Keratinocyte (primary cell): ENCODE measurements around the gene NEURL1. TPM values are rescaled to one million over a fixed set of nuclear protein-coding genes. Genes with fewer than 3 reads are reported as not detected.
"Not testable (repeated sequence)": the region's sequence is repeated elsewhere in the genome, so short reads cannot be mapped to it uniquely, and the experiment has no call there.

Experiments used
- DNase-seq: peaks from one replicate; pipeline ENCODE4 v3.0.0-alpha.2; 2011; ENCODE audit warnings: low read depth, missing footprints, low spot score
- FAIRE-seq: peaks from 2 replicates; lab custom pipeline; 2011; peaks lifted over from hg19 to GRCh38; lab: Jason Lieb, UNC
- H2AFZ ChIP-seq: 2 replicates; pipeline ENCODE4 v1.6.0; 2012; ENCODE audit warnings: low read length, control low read depth, inconsistent platforms; ENCODE audit not compliant: control insufficient read depth
- H3K27ac ChIP-seq: 2 replicates; pipeline ENCODE4 v1.5.1; 2011; ENCODE audit warnings: low read length; ENCODE audit not compliant: control insufficient read depth, insufficient read depth
- H3K27me3 ChIP-seq: 3 replicates; pipeline ENCODE4 v1.6.0; 2011; ENCODE audit warnings: low read length; ENCODE audit not compliant: control insufficient read depth, insufficient read depth; ENCODE audit errors: extremely low read depth
- H3K36me3 ChIP-seq, 2 experiments: 2 replicates in 1 of 2; 3 replicates in 1 of 2; pipeline ENCODE4 v1.5.1; 2011; ENCODE audit warnings: low read length in 2 of 2, mild to moderate bottlenecking in 1 of 2; ENCODE audit not compliant: control insufficient read depth in 2 of 2, insufficient read depth in 2 of 2; ENCODE audit errors: extremely low read depth in 1 of 2
- H3K4me1 ChIP-seq: 3 replicates; pipeline ENCODE4 v1.5.1; 2011; ENCODE audit warnings: low read length; ENCODE audit not compliant: control insufficient read depth, insufficient read depth; ENCODE audit errors: extremely low read depth
- H3K4me2 ChIP-seq: 3 replicates; pipeline ENCODE4 v1.6.0; 2011; ENCODE audit warnings: low read depth, low read length; ENCODE audit not compliant: control insufficient read depth, insufficient read depth; ENCODE audit errors: extremely low read depth
- H3K4me3 ChIP-seq, 3 experiments: fragments of 200-600 bp in 1 of 3; sonication (generic) in 1 of 3; 2 replicates in 2 of 3; 3 replicates in 1 of 3; pipeline ENCODE4 v1.5.1; 2011 to 2016; ENCODE audit warnings: low read length in 3 of 3, mild to moderate bottlenecking in 3 of 3, control low read depth in 2 of 3, inconsistent platforms in 1 of 3, low read depth in 1 of 3, mixed read lengths in 1 of 3, mixed run types in 1 of 3, moderate library complexity in 1 of 3; ENCODE audit not compliant: control insufficient read depth in 2 of 3, insufficient read depth in 2 of 3; ENCODE audit errors: extremely low read depth in 1 of 3
- H3K79me2 ChIP-seq: 2 replicates; pipeline ENCODE4 v1.6.0; 2012; ENCODE audit warnings: low read length; ENCODE audit not compliant: control insufficient read depth, insufficient read depth
- H3K9ac ChIP-seq: 3 replicates; pipeline ENCODE4 v1.6.0; 2011; ENCODE audit warnings: low read length; ENCODE audit not compliant: control insufficient read depth, insufficient read depth; ENCODE audit errors: extremely low read depth
- H3K9me1 ChIP-seq: 3 replicates; pipeline ENCODE4 v1.6.0; 2011; ENCODE audit warnings: low read length; ENCODE audit not compliant: control insufficient read depth, insufficient read depth; ENCODE audit errors: extremely low read depth
- H3K9me3 ChIP-seq: 2 replicates; pipeline ENCODE4 v1.5.1; 2012; ENCODE audit warnings: low read depth, low read length; ENCODE audit not compliant: control insufficient read depth
- H4K20me1 ChIP-seq: 3 replicates; pipeline ENCODE4 v1.6.0; 2011; ENCODE audit warnings: low read length; ENCODE audit not compliant: control insufficient read depth, insufficient read depth; ENCODE audit errors: extremely low read depth
- EZH2 ChIP-seq: IDR thresholded peaks from one replicate; pipeline ENCODE4 v1.6.1; 2012; ENCODE audit warnings: inconsistent platforms, mild to moderate bottlenecking, low read length, moderate library complexity
- dilution Hi-C: fragments of 300-500 bp; cut with MboI; formaldehyde crosslinking; loops from one replicate; pipeline ENCODE4 v1.7.0; 2020; ENCODE audit warnings: low sequenced_read_pairs; ENCODE audit not compliant: extremely low pct_ligation_motif_present
- polyA plus RNA-seq, 5 experiments: library from polyadenylated mRNA; depleted of rRNA in 3 of 5; stranded (reverse) in 3 of 5; stranded (forward) in 1 of 5; unstranded in 1 of 5; fragments of >200 nt; gene quantifications; 1 replicate in 1 of 5; 2 replicates in 3 of 5; 3 replicates in 1 of 5; pipeline versions ENCODE4 v1.2.1 to v1.2.3, GENCODE V29; 2011 to 2012; ENCODE audit warnings: missing spikeins in 2 of 5, low read depth in 1 of 5, low replicate concordance in 1 of 5
- TF ChIP-seq, protein P1 (sequence below), 3 experiments: IDR thresholded peaks in 1 of 3; conservative IDR thresholded peaks in 1 of 3; optimal IDR thresholded peaks in 1 of 3; 2 replicates in 2 of 3; 3 replicates in 1 of 3; pipeline versions ENCODE3 to v1.5.1; 2011; ENCODE audit warnings: low read length in 3 of 3, mild to moderate bottlenecking in 3 of 3, moderate library complexity in 2 of 3, control low read depth in 1 of 3, inconsistent platforms in 1 of 3; ENCODE audit not compliant: insufficient read depth in 2 of 3; ENCODE audit errors: extremely low read depth in 1 of 3

NEURL1 gene
- polyA plus RNA-seq, 1 donor (not counting 4 experiments of a cell fraction or from before 2014, with no cell fraction given), result 0.03 TPM

DNA sequence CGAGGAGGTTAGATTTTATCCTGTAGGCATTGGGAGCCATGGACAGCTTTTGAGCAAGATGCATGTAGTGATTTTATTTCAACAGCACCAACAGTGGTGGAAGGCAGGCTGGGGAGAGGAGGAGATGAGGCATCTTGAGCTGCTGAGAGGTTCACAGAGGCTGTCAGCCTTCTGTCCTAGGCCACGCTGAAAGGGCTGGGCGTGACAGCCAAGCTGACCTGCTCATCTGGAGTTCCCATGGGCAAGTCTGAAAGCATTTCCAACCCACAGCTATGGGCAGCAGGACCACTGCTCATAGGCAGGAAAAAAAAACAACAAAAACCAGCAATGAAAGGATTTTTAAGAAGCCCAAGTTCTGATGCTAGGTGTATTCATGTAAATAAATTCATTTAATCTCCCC lies 7.7 kb downstream of the NEURL1 start:
- FAIRE-seq (no peak), DNase-seq (no peak)
- Histone ChIP-seq H3K27me3 (peaks cover 47% of the 10 kb centered on the region), H3K4me2 (no peak overlapping the region), H3K27ac (no peak overlapping the region), H3K4me3 (no peak overlapping the region), H2AFZ (no peak overlapping the region), H4K20me1 (no peaks in the 10 kb centered on the region), H3K9me1 (no peaks in the 10 kb centered on the region), H3K36me3 (no peaks in the 10 kb centered on the region), H3K79me2 (no peaks in the 10 kb centered on the region), H3K9me3 (no peaks in the 10 kb centered on the region), H3K4me1 (no peaks in the 10 kb centered on the region), H3K9ac (no peak overlapping the region)
- dilution Hi-C loops, result no loop called here
- TF ChIP-seq EZH2, result no peak
- TF ChIP-seq, protein P1, sequence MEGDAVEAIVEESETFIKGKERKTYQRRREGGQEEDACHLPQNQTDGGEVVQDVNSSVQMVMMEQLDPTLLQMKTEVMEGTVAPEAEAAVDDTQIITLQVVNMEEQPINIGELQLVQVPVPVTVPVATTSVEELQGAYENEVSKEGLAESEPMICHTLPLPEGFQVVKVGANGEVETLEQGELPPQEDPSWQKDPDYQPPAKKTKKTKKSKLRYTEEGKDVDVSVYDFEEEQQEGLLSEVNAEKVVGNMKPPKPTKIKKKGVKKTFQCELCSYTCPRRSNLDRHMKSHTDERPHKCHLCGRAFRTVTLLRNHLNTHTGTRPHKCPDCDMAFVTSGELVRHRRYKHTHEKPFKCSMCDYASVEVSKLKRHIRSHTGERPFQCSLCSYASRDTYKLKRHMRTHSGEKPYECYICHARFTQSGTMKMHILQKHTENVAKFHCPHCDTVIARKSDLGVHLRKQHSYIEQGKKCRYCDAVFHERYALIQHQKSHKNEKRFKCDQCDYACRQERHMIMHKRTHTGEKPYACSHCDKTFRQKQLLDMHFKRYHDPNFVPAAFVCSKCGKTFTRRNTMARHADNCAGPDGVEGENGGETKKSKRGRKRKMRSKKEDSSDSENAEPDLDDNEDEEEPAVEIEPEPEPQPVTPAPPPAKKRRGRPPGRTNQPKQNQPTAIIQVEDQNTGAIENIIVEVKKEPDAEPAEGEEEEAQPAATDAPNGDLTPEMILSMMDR (optimal IDR thresholded peaks at IDR 0.05 in 1 of 3, IDR thresholded peaks at IDR 0.05 in 1 of 3, conservative IDR thresholded peaks at IDR 0.05 in 1 of 3; ENCODE audit: extremely low read depth in 1 of 3, insufficient read depth in 2 of 3, low read length in 3 of 3), result no peak

DNA sequence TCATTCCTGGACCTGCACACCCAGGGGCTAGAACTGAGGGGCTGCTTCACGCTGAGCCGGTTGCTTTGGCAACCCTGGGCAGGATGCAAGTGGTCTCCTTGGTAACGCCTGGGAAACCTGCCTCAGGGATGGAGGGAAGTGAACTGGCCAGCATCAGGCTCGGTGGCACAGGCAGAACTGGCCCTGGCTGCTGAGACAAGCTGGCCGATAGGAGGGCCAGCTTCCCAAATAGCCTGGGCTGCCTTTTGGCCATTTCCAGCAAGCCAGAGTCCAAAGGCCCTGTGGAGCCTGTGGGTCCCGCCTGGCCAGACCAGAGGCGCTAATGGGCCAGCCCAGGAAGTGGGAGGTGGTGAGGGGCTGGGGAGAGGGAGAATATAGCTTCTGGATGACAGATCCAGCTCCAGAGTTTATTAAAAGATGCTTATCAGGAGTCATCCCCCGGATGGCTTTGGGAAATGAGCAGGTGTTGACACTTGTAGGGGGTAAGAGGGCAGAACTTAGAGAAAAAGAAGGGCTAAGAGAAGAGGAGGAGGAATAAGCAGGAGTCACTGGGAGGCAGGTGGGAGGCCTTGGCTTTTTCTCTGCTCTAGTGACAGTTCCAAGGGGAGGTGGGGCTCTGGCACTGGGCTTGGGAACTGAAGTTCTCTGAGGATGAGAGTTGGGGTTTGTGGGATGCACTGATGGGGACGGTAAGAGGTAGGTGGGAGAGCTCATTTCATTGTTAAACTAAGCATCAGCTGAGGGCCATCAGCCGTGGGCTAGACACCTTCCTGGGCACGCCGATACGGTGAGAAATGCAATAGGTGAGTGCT lies 9.6 kb downstream of the NEURL1 start:
- no peak overlapping the region for H3K4me3 ChIP-seq
- H2AFZ ChIP-seq, result no peak overlapping the region
- no peaks in the 10 kb centered on the region for H3K79me2 ChIP-seq
- H3K4me1 ChIP-seq, result no peaks in the 10 kb centered on the region
- H3K36me3 ChIP-seq, result no peaks in the 10 kb centered on the region
- DNase-seq (no peak), FAIRE-seq (no peak)
- H3K9me1 ChIP-seq, result no peaks in the 10 kb centered on the region
- no peaks in the 10 kb centered on the region for H3K9me3 ChIP-seq
- peaks cover 42% of the 10 kb centered on the region for H3K27me3 ChIP-seq
- H3K27ac ChIP-seq, result no peak overlapping the region
- no peak overlapping the region for H3K9ac ChIP-seq
- dilution Hi-C loops, result no loop called here
- no peaks in the 10 kb centered on the region for H4K20me1 ChIP-seq
- TF ChIP-seq, protein P1 (optimal IDR thresholded peaks at IDR 0.05 in 1 of 3, IDR thresholded peaks at IDR 0.05 in 1 of 3, conservative IDR thresholded peaks at IDR 0.05 in 1 of 3; ENCODE audit: extremely low read depth in 1 of 3, insufficient read depth in 2 of 3, low read length in 3 of 3), result no peak
- no peak for TF ChIP-seq EZH2
- H3K4me2 ChIP-seq, result no peak overlapping the region

DNA sequence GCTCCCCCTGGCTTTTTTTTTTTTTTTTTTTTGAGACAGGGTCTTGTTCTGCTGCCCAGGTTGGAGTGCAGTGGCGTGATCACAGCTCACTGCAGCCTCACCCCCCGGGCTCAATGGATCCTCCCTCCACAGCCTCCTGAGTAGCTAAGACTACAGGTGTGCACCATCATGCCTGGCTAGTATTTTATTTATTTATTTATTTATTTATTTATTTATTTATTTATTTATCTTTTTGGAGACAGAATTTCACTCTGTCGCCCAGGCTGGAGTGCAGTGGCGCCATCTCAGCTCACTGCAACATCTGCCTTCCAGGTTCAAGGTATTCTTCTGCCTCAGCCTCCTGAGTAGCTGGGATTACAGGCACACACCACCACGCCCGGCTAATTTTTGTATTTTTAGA lies 10.3 kb downstream of the NEURL1 start:
- H3K4me2 ChIP-seq, H3K4me3 ChIP-seq, H3K27ac ChIP-seq, H3K4me1 ChIP-seq, dilution Hi-C loops, H3K9ac ChIP-seq, H3K9me3 ChIP-seq, H3K9me1 ChIP-seq, DNase-seq, H4K20me1 ChIP-seq, H3K79me2 ChIP-seq, FAIRE-seq, H2AFZ ChIP-seq, H3K36me3 ChIP-seq: not testable (repeated sequence)
- H3K27me3 ChIP-seq, result peaks cover 42% of the 10 kb centered on the region
